ENCODE data around the gene PI4K2B.

DNA sequence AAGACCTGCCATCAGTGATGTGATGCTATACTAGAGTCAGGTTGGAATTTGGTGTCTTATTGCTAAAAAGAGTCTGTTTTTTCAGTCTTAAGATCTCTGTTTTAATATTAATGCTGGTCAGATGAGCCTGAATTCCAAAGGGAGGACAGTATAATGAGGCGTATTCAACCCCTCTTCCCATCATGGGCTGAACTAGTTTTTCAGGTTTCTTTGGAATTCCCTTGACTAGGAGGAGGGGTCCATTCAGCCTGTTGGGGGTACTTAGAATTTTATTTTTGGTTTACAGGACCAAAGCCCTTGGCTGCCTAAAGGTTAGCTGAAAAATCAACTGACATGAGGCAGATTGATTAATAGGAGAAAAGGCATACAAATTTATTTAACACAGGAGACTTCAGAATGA, 24.1 kb upstream of the PI4K2B start:
- no peak for TF ChIP-seq CTCF (IDR thresholded peaks at IDR 0.05; ENCODE audit: insufficient read depth, low read length)
- TF ChIP-seq POLR2AphosphoS5 (IDR thresholded peaks at IDR 0.05; ENCODE audit: low read depth) = no peak
- TF ChIP-seq, protein P1, sequence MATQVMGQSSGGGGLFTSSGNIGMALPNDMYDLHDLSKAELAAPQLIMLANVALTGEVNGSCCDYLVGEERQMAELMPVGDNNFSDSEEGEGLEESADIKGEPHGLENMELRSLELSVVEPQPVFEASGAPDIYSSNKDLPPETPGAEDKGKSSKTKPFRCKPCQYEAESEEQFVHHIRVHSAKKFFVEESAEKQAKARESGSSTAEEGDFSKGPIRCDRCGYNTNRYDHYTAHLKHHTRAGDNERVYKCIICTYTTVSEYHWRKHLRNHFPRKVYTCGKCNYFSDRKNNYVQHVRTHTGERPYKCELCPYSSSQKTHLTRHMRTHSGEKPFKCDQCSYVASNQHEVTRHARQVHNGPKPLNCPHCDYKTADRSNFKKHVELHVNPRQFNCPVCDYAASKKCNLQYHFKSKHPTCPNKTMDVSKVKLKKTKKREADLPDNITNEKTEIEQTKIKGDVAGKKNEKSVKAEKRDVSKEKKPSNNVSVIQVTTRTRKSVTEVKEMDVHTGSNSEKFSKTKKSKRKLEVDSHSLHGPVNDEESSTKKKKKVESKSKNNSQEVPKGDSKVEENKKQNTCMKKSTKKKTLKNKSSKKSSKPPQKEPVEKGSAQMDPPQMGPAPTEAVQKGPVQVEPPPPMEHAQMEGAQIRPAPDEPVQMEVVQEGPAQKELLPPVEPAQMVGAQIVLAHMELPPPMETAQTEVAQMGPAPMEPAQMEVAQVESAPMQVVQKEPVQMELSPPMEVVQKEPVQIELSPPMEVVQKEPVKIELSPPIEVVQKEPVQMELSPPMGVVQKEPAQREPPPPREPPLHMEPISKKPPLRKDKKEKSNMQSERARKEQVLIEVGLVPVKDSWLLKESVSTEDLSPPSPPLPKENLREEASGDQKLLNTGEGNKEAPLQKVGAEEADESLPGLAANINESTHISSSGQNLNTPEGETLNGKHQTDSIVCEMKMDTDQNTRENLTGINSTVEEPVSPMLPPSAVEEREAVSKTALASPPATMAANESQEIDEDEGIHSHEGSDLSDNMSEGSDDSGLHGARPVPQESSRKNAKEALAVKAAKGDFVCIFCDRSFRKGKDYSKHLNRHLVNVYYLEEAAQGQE (IDR thresholded peaks at IDR 0.05; ENCODE audit: insufficient replicate concordance, low read depth) = no peak
- no peak for TF ChIP-seq GABPA (IDR thresholded peaks at IDR 0.05; ENCODE audit: low read depth)
- no peak for TF ChIP-seq SPI1 (IDR thresholded peaks at IDR 0.05; ENCODE audit: borderline replicate concordance, low read depth)

All from HL-60 (cell line).